ENCODE data around the gene COTL1. TPM values are rescaled to one million over a fixed set of nuclear protein-coding genes. Genes with fewer than 3 reads are reported as not detected.

COTL1 gene
- polyA plus RNA-seq, 1 of the 3 experiments (the other 2 are of a cell fraction): 91.6 TPM

- POLR2A ChIA-PET: no interaction called here
- 80% methylated on average over 8 of the region's 12 CpGs for WGBS (ENCODE audit: low lambda C conversion rate)
- no peak for TF ChIP-seq TCF12 (IDR thresholded peaks at IDR 0.05)
- no peak for TF ChIP-seq GATA2 (CRISPR knock-in tag; IDR thresholded peaks at IDR 0.05)
- TF ChIP-seq REST (IDR thresholded peaks at IDR 0.05; ENCODE audit: low read depth, low read length): no peak
- TF ChIP-seq EZH2phosphoT487 (IDR thresholded peaks at IDR 0.05; ENCODE audit: borderline replicate concordance, low read depth): no peak
- no peak for TF ChIP-seq TAF1 (IDR thresholded peaks at IDR 0.05; ENCODE audit: borderline replicate concordance, low read depth, low read length)
- TF ChIP-seq, protein P1, sequence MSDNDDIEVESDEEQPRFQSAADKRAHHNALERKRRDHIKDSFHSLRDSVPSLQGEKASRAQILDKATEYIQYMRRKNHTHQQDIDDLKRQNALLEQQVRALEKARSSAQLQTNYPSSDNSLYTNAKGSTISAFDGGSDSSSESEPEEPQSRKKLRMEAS (IDR thresholded peaks at IDR 0.05; ENCODE audit: low read depth): no peak
- TF ChIP-seq, protein P2, sequence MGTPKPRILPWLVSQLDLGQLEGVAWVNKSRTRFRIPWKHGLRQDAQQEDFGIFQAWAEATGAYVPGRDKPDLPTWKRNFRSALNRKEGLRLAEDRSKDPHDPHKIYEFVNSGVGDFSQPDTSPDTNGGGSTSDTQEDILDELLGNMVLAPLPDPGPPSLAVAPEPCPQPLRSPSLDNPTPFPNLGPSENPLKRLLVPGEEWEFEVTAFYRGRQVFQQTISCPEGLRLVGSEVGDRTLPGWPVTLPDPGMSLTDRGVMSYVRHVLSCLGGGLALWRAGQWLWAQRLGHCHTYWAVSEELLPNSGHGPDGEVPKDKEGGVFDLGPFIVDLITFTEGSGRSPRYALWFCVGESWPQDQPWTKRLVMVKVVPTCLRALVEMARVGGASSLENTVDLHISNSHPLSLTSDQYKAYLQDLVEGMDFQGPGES (IDR thresholded peaks at IDR 0.05; ENCODE audit: low read depth, low read length): no peak
- no peak for TF ChIP-seq GABPA (IDR thresholded peaks at IDR 0.05; ENCODE audit: low read depth)
- no peak for TF ChIP-seq SIN3A (IDR thresholded peaks at IDR 0.05; ENCODE audit: borderline replicate concordance, low read depth, low read length)
- TF ChIP-seq FOXM1 (IDR thresholded peaks at IDR 0.05; ENCODE audit: low read depth): no peak
- TF ChIP-seq EP300 (IDR thresholded peaks at IDR 0.05; ENCODE audit: borderline replicate concordance in 1 of 2, low read depth in 1 of 2, low read length in 1 of 2): no peak
- TF ChIP-seq, protein P3, sequence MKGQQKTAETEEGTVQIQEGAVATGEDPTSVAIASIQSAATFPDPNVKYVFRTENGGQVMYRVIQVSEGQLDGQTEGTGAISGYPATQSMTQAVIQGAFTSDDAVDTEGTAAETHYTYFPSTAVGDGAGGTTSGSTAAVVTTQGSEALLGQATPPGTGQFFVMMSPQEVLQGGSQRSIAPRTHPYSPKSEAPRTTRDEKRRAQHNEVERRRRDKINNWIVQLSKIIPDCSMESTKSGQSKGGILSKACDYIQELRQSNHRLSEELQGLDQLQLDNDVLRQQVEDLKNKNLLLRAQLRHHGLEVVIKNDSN (IDR thresholded peaks at IDR 0.05; ENCODE audit: borderline replicate concordance, low read depth): no peak
- TF ChIP-seq, protein P4, sequence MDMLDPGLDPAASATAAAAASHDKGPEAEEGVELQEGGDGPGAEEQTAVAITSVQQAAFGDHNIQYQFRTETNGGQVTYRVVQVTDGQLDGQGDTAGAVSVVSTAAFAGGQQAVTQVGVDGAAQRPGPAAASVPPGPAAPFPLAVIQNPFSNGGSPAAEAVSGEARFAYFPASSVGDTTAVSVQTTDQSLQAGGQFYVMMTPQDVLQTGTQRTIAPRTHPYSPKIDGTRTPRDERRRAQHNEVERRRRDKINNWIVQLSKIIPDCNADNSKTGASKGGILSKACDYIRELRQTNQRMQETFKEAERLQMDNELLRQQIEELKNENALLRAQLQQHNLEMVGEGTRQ (IDR thresholded peaks at IDR 0.05; ENCODE audit: borderline replicate concordance, low read depth, low read length): no peak
- TF ChIP-seq FOXJ3 (CRISPR knock-in tag; IDR thresholded peaks at IDR 0.05): no peak
- TF ChIP-seq ZBTB33 (IDR thresholded peaks at IDR 0.05; ENCODE audit: borderline replicate concordance, low read depth): no peak
- TF ChIP-seq YY1 (IDR thresholded peaks at IDR 0.05; ENCODE audit: low read depth): no peak
- TF ChIP-seq MXI1 (IDR thresholded peaks at IDR 0.05; ENCODE audit: low read depth, low read length): no peak
- Histone ChIP-seq H3F3A (replicated peaks; ENCODE audit: insufficient read depth) (peaks cover 12% of the 10 kb centered on the region), H3K4me3 (ENCODE audit: low read depth in 2 of 2, low read length in 1 of 2) (no peak overlapping the region), H3K27ac (ENCODE audit: low read depth in 2 of 2, low read length in 1 of 2) (no peak overlapping the region), H2AFZ (ENCODE audit: low read depth) (no peak overlapping the region), H3K9ac (no peak overlapping the region), H3K9me2 (no peaks in the 10 kb centered on the region), H4K20me1 (ENCODE audit: insufficient read depth) (no peaks in the 10 kb centered on the region), H3K36me3 (replicated peaks in 1 of 2; ENCODE audit: control insufficient read depth in 1 of 2, insufficient read depth in 2 of 2, low read length in 1 of 2) (no peaks in the 10 kb centered on the region), H3K79me2 (ENCODE audit: insufficient read depth) (no peaks in the 10 kb centered on the region), H3K4me1 (ENCODE audit: control insufficient read depth in 1 of 2, insufficient read depth in 2 of 2, low read depth in 1 of 2, low read length in 1 of 2) (peaks cover 0 to 12% of the 10 kb centered on the region in 2 experiments; a peak in 2 of 4 replicates), H3K4me2 (no peak overlapping the region), H3K9me3 (no peaks in the 10 kb centered on the region), H3K27me3 (ENCODE audit: insufficient read depth) (no peaks in the 10 kb centered on the region)
- CTCF ChIA-PET: interaction anchor here (1.6 kb wide), 1 partner anchor 193 kb away, joined by 4 read pairs; no protein-coding TSS in a partner anchor
- DNase-seq: no peak
Observed at GRCh38 chr16:84545114-84545737, 72.7 kb downstream of the COTL1 start.

All from SK-N-SH (cell line).